ENCODE measurements around the gene NDUFC1. TPM values are rescaled to one million over a fixed set of nuclear protein-coding genes. Genes with fewer than 3 reads are reported as not detected.

The NDUFC1 gene
- polyA plus RNA-seq, 3 donors, result 24.7 to 134 (median 123) TPM

GRCh38 chr4:139304920-139305319, 2.6 kb upstream of the NDUFC1 start:
- Histone ChIP-seq H3K27me3 (ENCODE audit: control insufficient read depth in 2 of 2, insufficient read depth in 2 of 2, low read length in 2 of 2) (no peaks in the 10 kb centered on the region), H2AFZ (ENCODE audit: insufficient read depth, low read depth, low read length, poor library complexity, severe bottlenecking) (no peak overlapping the region), H3K4me1 (ENCODE audit: control insufficient read depth in 1 of 2, insufficient read depth in 2 of 2, low read length in 2 of 2) (peaks cover 12 to 28% of the 10 kb centered on the region in 2 donors), H4K20me1 (ENCODE audit: insufficient read depth, low read length) (peaks cover 47% of the 10 kb centered on the region), H3K9ac (ENCODE audit: insufficient read depth, low read length, poor library complexity, severe bottlenecking) (no peak overlapping the region), H3K79me2 (ENCODE audit: insufficient read depth, low read length) (peaks cover 100% of the 10 kb centered on the region), H3K36me3 (replicated peaks in 1 of 2; ENCODE audit: control insufficient read depth in 1 of 2, insufficient read depth in 2 of 2, low read length in 2 of 2) (peaks cover 0 to 21% of the 10 kb centered on the region in 2 donors), H3K4me3 (replicated peaks in 1 of 3; ENCODE audit: low read depth in 2 of 3, low read length in 3 of 3) (no peak overlapping the region), H3K27ac (ENCODE audit: low read depth in 1 of 2, low read length in 2 of 2) (no peak overlapping the region), H3K9me3 (replicated peaks in 1 of 2; ENCODE audit: control insufficient read depth in 1 of 2, insufficient read depth in 1 of 2, low read length in 2 of 2) (no peaks in the 10 kb centered on the region), H3K4me2 (replicated peaks; ENCODE audit: extremely low read depth, low read length, poor library complexity, severe bottlenecking) (no peak overlapping the region)
- no peak for TF ChIP-seq CTCF (IDR thresholded peaks at IDR 0.05)
- peaks cover 7 to 28% of the 10 kb centered on the region in 2 donors for H3K36me3 Mint-ChIP-seq
- no peak overlapping the region for H3K4me3 Mint-ChIP-seq
- no CpG with 5 or more reads among the region's 2 CpGs for WGBS (ENCODE audit: insufficient coverage)
- intact Hi-C loops (cut with micrococcal nuclease), result loop anchor here (5.0 to 10.0 kb wide), 2 partner anchors 128 to 250 kb away; partner anchors contain the start of genes ELF2 (in 2 of the 2) and SETD7 (in 1 of the 2)
- peaks cover 34% of the 10 kb centered on the region for H3K4me1 Mint-ChIP-seq
- H3K27ac Mint-ChIP-seq, result no peak overlapping the region
- H3K9me3 Mint-ChIP-seq, result peaks cover 0 to 4% (median 2%) of the 10 kb centered on the region in 7 donors
- H3K27me3 Mint-ChIP-seq (ENCODE audit: low read depth in 3 of 3), result no peaks in the 10 kb centered on the region
- DNase-seq, result no peak

- H3K79me2 ChIP-seq (ENCODE audit: insufficient read depth, low read length), result peaks cover 85% of the 10 kb centered on the region
Observed at GRCh38 chr4:139301113-139301820, 1.0 kb downstream of the NDUFC1 start, which contains the start of gene NAA15. Gene NAA15, plus strand, starts transcription at chr4:139301505. Its CDS starts 273 bp downstream, at chr4:139301778.

More at GRCh38 chr4:139301113-139301820, 1.0 kb downstream of the NDUFC1 start, which contains the start of gene NAA15:
- peak; percentile 93 to 96 (median 94) for DNase-seq
- peak within 1 kb of the TSS; percentile 89 to 95 for H3K27ac ChIP-seq (ENCODE audit: low read depth in 1 of 2, low read length in 2 of 2)
- peak within 1 kb of the TSS; percentile 90 for H2AFZ ChIP-seq (ENCODE audit: insufficient read depth, low read depth, low read length, poor library complexity, severe bottlenecking)
- peak within 1 kb of the TSS; percentile 82 for H3K4me2 ChIP-seq (replicated peaks; ENCODE audit: extremely low read depth, low read length, poor library complexity, severe bottlenecking)
- no peak for TF ChIP-seq CTCF (IDR thresholded peaks at IDR 0.05)
- WGBS (ENCODE audit: insufficient coverage), result under 1% methylated on average over 58 of the region's 61 CpGs
- peak within 1 kb of the TSS; percentile 89 for H3K9ac ChIP-seq (ENCODE audit: insufficient read depth, low read length, poor library complexity, severe bottlenecking)
- Mint-ChIP-seq H3K27ac (peak within 1 kb of the TSS; percentile 97 to 100 (median 99)), H3K9me3 (peaks cover 0 to 4% (median 2%) of the 10 kb centered on the region in 7 donors), H3K27me3 (ENCODE audit: low read depth in 3 of 3) (no peaks in the 10 kb centered on the region), H3K4me3 (peak within 1 kb of the TSS; percentile 99 to 100), H3K36me3 (peaks cover 5 to 16% of the 10 kb centered on the region in 2 donors), H3K4me1 (peaks cover 45% of the 10 kb centered on the region)
- H3K9me3 ChIP-seq (replicated peaks in 1 of 2; ENCODE audit: control insufficient read depth in 1 of 2, insufficient read depth in 1 of 2, low read length in 2 of 2), result no peaks in the 10 kb centered on the region
- H3K4me3 ChIP-seq (replicated peaks in 1 of 3; ENCODE audit: low read depth in 2 of 3, low read length in 3 of 3), result peak within 1 kb of the TSS; percentile 72 to 94 (median 75)
- intact Hi-C loops (cut with micrococcal nuclease), result loop anchor here (5.0 to 10.0 kb wide), 2 partner anchors 124 to 254 kb away; partner anchors contain the start of genes ELF2 (in 2 of the 2) and SETD7 (in 1 of the 2)
- H3K27me3 ChIP-seq (ENCODE audit: control insufficient read depth in 2 of 2, insufficient read depth in 2 of 2, low read length in 2 of 2), result no peaks in the 10 kb centered on the region
- peaks cover 20 to 48% of the 10 kb centered on the region in 2 donors for H3K4me1 ChIP-seq (ENCODE audit: control insufficient read depth in 1 of 2, insufficient read depth in 2 of 2, low read length in 2 of 2)
- peaks cover 26% of the 10 kb centered on the region for H4K20me1 ChIP-seq (ENCODE audit: insufficient read depth, low read length)
- H3K36me3 ChIP-seq (replicated peaks in 1 of 2; ENCODE audit: control insufficient read depth in 1 of 2, insufficient read depth in 2 of 2, low read length in 2 of 2), result peaks cover 0 to 12% of the 10 kb centered on the region in 2 donors

All from CD14-positive monocyte (primary cell).